Keratinocyte (primary cell): ENCODE measurements around the gene PIM3.

ENCODE experiments used
- CTCF ChIP-seq, 3 experiments: IDR thresholded peaks in 1 of 3; conservative IDR thresholded peaks in 1 of 3; optimal IDR thresholded peaks in 1 of 3; 2 replicates in 2 of 3; 3 replicates in 1 of 3; pipeline versions ENCODE3 to v1.5.1; 2011; ENCODE audit warnings: low read length in 3 of 3, mild to moderate bottlenecking in 3 of 3, moderate library complexity in 2 of 3, control low read depth in 1 of 3, inconsistent platforms in 1 of 3; ENCODE audit not compliant: insufficient read depth in 2 of 3; ENCODE audit errors: extremely low read depth in 1 of 3
- EZH2 ChIP-seq: IDR thresholded peaks from one replicate; pipeline ENCODE4 v1.6.1; 2012; ENCODE audit warnings: inconsistent platforms, mild to moderate bottlenecking, low read length, moderate library complexity

- TF ChIP-seq CTCF (optimal IDR thresholded peaks at IDR 0.05 in 1 of 3, IDR thresholded peaks at IDR 0.05 in 1 of 3, conservative IDR thresholded peaks at IDR 0.05 in 1 of 3; ENCODE audit: extremely low read depth in 1 of 3, insufficient read depth in 2 of 3, low read length in 3 of 3) (no peak), EZH2 (no peak)
Measured at GRCh38 chr22:49922484-49922883, 38.1 kb upstream of the PIM3 start.
